ENCODE data around the gene GOLGA6A.

Gene GOLGA6A

DNA sequence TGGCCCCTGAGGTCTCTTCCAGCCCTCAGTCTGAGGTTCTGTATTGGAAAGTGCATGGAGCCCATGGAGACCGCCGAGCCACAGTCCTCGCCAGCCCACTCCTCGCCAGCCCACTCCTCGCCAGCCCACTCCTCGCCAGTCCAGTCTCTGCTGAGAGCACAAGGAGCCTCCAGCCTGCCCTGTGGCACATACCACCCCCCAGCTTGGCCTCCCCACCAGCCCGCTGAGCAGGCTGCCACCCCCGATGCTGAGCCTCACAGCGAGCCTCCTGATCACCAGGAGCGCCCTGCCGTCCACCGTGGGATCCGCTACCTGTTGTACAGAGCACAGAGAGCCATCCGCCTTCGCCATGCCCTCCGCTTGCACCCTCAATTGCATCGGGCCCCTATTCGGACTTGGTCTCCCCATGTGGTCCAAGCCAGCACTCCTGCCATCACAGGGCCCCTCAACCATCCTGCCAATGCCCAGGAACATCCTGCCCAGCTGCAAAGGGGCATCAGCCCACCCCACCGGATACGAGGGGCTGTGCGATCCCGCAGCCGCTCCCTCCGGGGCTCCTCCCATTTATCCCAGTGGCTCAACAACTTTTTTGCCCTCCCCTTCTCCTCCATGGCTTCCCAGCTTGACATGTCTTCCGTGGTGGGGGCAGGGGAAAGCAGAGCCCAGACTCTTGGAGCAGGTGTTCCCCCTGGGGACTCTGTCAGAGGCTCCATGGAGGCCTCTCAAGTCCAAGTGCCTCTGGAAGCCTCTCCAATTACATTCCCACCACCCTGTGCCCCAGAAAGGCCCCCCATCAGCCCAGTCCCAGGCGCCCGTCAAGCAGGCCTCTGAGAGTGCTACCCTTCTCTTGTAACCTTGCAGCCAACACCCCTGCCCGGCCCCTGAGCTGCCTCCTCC lies 47.0 kb downstream of the GOLGA6A start:
- no peak for DNase-seq

DNA sequence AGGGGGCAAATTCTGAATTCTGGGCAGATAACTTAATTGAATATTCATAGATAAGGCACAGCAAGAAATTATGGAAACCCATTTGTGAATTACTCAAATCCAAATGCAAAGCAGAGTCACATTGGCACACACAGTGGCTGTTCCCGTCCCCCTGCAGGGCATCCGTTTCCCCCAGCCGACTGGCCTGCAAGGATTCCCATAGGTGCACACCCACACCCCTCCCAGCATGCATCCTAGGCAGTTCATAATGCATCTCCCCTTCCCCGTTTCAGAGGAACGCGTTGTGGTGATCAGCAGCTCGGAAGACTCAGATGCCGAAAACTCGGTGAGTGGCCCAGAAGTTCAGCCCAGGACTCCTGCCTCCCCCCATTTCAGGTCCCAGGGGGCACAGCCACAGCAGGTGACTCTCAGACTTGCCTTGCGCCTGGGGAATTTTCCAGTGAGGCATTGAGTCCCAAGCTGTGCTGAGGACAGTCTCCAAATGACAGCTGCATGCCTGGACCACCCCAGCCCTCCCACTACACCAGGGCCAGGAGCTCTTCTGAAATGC lies 48.1 kb downstream of the GOLGA6A start:
- no peak for DNase-seq

DNA sequence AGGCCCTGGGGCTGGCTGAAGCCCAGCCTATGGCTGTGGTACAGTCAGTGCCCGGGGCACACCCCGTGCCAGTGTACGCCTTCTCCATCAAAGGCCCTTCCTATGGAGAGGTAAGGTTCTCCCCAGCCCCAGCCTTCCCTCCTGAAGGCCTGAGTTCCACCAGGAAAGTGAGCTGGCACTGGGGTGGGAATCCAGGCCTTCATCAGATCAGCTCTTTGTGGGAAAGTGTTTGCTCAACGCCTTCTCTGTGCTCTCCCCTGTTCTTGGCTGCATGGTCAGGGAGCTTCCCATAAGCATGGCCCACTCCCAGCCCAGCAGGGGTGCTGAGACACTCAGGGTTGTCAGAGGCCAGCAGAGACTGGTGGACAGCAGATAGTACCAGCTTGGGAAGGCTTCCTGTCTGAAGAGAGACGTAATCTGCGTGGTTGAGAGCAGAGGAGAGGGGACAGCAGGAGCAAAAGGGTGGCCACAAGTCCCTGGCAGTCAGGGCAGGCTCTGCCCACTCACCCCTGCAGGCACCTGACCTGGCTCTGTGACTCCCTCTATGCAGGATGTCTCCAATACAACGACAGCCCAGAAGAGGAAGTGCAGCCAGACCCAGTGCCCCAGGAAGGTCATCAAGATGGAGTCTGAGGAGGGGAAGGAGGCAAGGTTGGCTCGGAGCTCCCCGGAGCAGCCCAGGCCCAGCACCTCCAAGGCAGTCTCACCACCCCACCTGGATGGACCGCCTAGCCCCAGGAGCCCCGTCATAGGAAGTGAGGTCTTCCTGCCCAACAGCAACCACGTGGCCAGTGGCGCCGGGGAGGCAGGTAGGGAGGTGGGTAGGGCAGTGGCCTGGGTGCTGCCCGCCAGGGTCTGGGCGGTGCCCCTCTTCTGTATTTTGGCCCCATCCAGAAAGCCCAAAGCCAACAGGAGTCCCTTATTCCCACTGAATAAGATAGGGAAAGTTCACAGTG lies 49.5 kb downstream of the GOLGA6A start:
- no peak for DNase-seq

DNA sequence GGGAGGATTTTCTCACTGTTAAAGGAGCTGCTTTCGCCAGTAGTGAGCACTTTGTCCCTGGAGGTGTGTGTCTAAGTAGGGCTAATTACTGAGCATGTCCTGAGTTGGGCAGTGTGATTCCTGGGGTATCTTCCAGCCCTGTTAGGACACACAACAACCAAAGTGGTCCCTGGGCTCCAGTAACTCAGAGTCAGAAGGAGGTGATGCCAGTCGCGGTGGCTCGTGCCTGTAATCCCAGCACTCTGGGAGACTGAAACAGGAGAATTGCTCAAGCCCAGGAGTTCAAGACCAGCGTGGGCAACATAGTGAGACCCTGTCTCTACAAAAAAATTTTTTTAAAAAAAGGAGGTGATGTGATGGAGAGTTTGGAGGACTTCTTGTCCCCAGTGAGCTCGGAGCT lies 50.3 kb downstream of the GOLGA6A start:
- no peak for DNase-seq

DNA sequence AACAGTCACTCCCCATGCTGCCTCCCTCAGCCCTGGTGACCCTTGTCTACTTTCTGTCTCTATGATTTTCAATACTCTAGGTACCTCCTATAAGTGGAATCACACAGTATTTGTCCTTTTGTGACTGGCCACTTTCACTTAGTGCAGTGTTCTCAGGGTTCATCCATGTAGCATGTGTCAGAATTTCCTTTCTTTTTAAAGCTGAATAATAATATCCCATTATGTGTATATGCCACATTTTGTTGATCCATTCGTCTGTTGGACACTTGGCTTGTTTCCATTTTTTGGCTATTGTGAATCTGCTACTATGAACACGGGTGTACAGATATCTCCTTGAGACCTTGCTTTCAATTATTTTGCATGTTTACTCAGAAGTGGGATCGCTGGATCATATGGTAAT lies 53.7 kb downstream of the GOLGA6A start:
- no peak for DNase-seq

DNA sequence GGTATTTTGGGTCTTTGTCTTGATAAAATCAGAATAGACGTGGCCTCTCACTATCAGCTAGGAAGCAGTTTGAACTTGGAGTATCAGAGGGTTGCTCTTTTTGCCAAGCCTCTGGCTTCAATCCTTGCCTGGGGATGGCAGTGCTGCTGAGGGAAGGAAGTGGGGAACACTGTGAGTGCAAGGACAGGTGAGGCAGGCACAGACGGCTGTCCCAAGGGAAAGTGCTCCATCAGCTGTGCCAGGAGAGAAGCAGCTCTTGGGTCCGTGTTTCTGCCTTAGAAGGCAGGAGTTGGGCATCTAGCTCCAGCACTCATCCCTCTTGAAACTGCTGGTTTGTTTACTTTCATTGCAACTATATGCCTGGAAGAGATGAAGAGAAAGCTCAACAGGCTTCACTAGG lies 54.7 kb downstream of the GOLGA6A start:
- DNase-seq: no peak

DNA sequence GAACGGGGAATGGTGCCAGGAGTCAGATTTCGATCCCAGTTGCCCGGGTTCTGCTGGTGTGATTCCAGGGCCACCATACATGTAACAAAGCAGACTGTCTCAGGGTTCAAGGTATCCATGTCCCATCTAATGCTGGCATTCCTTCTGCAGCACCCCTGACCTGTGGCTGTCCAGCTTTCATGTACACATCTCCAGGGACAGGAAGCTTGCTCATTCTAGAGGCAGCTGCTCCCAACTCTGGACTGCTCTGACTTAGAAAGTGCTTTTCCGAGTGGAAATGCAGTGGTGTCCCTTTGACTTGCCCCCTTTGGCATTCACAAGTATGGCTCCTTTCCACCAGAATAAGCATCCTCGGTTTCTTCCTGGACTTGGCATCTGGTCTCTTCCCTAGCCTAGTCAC lies 56.9 kb downstream of the GOLGA6A start:
- DNase-seq: no peak

DNA sequence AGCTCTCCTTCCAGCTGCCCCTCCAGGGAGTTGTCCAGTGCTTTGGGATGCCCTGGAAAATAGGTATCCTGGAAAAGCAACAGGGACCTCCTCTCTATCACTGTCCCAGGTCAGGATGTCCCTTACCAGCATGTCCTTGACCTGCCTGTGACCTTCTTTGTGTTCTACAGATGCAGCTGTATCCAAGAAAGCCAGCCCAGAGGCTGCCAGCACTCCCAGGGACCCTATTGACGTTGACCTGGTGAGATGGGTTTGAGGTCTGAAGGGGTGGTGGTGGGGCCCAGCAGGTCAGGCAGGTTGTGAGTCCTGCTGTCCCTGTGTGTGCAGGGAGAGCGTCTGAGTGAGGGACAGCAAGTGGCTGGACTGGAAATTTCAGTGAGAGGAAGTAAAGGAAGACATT lies 57.7 kb downstream of the GOLGA6A start:
- DNase-seq: no peak

DNA sequence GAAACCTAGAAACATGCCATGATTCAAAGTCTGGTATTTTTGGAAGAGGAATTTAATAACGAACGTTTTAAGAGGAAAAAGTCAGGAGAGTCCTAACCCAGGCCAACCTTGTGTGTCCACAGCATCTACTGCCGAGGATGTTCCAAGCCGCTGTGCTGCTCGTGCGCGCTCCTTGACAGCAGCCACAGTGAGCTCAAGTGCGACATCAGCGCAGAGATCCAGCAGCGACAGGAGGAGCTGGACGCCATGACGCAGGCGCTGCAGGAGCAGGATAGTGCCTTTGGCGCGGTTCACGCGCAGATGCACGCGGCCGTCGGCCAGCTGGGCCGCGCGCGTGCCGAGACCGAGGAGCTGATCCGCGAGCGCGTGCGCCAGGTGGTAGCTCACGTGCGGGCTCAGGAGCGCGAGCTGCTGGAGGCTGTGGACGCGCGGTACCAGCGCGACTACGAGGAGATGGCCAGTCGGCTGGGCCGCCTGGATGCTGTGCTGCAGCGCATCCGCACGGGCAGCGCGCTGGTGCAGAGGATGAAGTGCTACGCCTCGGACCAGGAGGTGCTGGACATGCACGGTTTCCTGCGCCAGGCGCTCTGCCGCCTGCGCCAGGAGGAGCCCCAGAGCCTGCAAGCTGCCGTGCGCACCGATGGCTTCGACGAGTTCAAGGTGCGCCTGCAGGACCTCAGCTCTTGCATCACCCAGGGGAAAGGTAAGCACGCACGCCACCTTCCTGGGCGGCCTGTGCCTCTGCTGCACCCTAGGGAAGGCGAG lies 59.5 kb downstream of the GOLGA6A start:
- DNase-seq: no peak

Measured in CD4-positive, alpha-beta T cell treated with Interleukin-4 for 1 hour (primary cell).